Measurements from ENCODE around the gene DTX1. TPM values are rescaled to one million over a fixed set of nuclear protein-coding genes. Genes with fewer than 3 reads are reported as not detected.

Gene DTX1
- polyA plus RNA-seq, 1 experiment = 0.05 TPM

DNA sequence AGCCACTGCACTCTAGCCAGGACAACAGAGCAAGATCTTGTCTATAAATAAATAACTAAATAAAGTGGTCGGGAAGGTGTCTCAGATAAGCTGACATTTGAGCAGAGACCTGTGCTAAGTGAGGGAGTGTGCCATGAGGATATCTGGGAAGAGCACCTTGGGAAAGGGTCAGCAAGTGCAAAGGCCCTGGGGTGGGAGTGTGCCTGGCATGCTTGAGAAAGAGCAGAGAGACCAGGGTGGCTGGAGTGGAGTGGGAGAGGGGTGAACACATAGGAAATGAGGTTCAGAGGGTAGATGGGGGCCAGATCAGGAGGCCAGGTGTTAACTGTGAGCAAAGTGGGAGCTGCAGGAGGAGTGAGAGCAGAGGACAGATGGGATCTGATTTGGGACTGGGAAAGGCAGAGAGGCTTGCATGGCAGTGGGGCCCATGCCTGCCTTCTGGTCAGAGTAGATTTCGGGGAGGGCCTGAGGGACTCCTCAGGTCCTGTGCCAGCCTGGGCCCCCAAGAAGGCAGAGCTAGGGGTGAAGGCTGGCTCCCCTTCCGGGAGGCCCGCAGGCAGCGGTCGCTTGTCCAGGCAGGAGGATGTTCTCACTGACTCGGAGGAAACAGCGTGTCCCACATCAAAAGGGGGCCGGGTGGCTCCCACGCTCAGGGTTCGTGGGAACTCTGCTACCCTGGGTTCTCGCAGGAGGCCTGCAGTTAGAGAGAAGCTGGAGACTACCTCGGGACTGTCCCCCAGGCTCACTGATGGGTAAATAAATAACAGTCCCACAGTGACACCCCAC, 32.6 kb downstream of the DTX1 start:
- ChIA-PET CTCF (no interaction called here), POLR2A (no interaction called here)
- Histone ChIP-seq H3K4me3 (ENCODE audit: low read depth, low read length) (no peak overlapping the region), H3K27me3 (ENCODE audit: control insufficient read depth, insufficient read depth, low read length) (peaks cover 16% of the 10 kb centered on the region), H3K9me3 (ENCODE audit: control insufficient read depth, insufficient read depth, low read length) (no peaks in the 10 kb centered on the region; the same call in 1 of the 2 replicates), H3K27ac (ENCODE audit: low read depth, low read length) (no peak overlapping the region)
- no peak for DNase-seq (ENCODE audit: low read depth, low spot score)
- TF ChIP-seq, protein P1, sequence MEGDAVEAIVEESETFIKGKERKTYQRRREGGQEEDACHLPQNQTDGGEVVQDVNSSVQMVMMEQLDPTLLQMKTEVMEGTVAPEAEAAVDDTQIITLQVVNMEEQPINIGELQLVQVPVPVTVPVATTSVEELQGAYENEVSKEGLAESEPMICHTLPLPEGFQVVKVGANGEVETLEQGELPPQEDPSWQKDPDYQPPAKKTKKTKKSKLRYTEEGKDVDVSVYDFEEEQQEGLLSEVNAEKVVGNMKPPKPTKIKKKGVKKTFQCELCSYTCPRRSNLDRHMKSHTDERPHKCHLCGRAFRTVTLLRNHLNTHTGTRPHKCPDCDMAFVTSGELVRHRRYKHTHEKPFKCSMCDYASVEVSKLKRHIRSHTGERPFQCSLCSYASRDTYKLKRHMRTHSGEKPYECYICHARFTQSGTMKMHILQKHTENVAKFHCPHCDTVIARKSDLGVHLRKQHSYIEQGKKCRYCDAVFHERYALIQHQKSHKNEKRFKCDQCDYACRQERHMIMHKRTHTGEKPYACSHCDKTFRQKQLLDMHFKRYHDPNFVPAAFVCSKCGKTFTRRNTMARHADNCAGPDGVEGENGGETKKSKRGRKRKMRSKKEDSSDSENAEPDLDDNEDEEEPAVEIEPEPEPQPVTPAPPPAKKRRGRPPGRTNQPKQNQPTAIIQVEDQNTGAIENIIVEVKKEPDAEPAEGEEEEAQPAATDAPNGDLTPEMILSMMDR (IDR thresholded peaks at IDR 0.05; ENCODE audit: low read depth, low read length) = no peak

DNA sequence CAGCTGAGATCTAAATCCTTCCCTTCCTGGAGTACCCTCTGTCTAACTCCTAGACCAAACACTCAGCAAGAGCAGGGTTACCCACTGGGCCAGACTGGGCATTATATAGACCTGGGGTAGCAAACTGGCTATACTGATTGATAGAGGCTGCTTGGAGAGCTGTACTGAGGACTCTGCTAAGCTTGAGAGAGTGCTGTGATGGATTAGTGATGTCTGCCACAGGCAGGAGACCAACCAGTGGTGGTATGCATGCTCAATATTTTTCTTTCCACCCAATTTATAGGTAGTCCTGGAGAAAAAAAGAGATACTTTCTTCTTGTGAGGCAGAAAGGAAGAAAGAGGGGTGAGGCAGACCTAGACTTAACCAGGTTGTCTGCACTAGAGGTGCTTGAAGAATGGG, 33.3 kb downstream of the DTX1 start:
- TF ChIP-seq, protein P1 (IDR thresholded peaks at IDR 0.05; ENCODE audit: low read depth, low read length) = no peak
- ChIA-PET POLR2A (no interaction called here), CTCF (interaction anchor here (0.6 kb wide), 1 partner anchor 107 kb away, joined by 4 read pairs; no protein-coding TSS in a partner anchor)
- no peaks in the 10 kb centered on the region; the same call in 1 of the 2 replicates for H3K9me3 ChIP-seq (ENCODE audit: control insufficient read depth, insufficient read depth, low read length)
- peaks cover 16% of the 10 kb centered on the region for H3K27me3 ChIP-seq (ENCODE audit: control insufficient read depth, insufficient read depth, low read length)
- no peak overlapping the region for H3K4me3 ChIP-seq (ENCODE audit: low read depth, low read length)
- no peak overlapping the region for H3K27ac ChIP-seq (ENCODE audit: low read depth, low read length)
- DNase-seq (ENCODE audit: low read depth, low spot score) = no peak

DNA sequence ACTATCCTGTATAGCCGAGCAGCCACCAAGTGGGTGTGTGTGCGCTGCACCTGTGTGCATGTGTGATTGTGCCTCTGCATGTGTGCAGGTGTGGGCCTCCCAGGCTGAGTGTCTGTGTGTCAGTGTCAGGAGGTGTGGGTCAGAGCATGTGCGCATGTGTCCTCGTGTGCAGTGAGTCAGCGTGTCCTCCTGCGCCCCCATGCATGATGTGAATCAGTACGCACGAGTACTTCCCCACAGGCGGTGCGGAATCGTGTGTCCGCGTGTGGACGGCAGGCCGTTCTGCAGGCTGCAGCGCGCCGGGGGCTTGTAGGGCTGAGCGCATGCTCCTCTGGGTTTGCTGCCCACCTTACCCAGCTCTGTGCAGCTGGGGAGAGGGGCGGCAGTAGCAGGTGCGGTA, 34.2 kb downstream of the DTX1 start:
- Histone ChIP-seq H3K27me3 (ENCODE audit: control insufficient read depth, insufficient read depth, low read length) (peaks cover 16% of the 10 kb centered on the region), H3K27ac (ENCODE audit: low read depth, low read length) (no peak overlapping the region), H3K9me3 (ENCODE audit: control insufficient read depth, insufficient read depth, low read length) (no peaks in the 10 kb centered on the region; the same call in 1 of the 2 replicates), H3K4me3 (ENCODE audit: low read depth, low read length) (no peak overlapping the region)
- DNase-seq (ENCODE audit: low read depth, low spot score) = no peak
- ChIA-PET CTCF (no interaction called here), POLR2A (no interaction called here)
- TF ChIP-seq, protein P1 (IDR thresholded peaks at IDR 0.05; ENCODE audit: low read depth, low read length) = no peak

DNA sequence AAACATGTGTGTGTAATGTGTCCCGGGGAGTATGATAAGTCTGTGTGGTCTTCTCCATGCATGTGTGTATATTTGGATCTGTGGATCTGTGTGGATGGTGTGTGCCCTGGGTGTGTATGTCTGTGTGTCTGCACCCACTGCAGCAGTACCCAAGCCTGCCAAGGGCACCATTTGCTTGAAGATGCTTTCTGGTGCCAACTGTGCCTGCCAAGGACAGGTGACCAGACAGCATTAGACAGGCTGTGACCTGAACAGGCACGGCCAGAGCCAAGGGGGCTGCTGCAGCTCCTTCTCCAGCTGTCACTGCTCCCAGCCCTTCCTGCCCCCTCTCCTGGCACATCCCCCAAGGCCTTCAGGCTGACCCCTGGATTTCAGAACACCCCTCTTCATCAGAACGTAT, 35.0 kb downstream of the DTX1 start:
- H3K27me3 ChIP-seq (ENCODE audit: control insufficient read depth, insufficient read depth, low read length) = peaks cover 16% of the 10 kb centered on the region
- CTCF ChIA-PET = no interaction called here
- TF ChIP-seq, protein P1 (IDR thresholded peaks at IDR 0.05; ENCODE audit: low read depth, low read length) = no peak

DNA sequence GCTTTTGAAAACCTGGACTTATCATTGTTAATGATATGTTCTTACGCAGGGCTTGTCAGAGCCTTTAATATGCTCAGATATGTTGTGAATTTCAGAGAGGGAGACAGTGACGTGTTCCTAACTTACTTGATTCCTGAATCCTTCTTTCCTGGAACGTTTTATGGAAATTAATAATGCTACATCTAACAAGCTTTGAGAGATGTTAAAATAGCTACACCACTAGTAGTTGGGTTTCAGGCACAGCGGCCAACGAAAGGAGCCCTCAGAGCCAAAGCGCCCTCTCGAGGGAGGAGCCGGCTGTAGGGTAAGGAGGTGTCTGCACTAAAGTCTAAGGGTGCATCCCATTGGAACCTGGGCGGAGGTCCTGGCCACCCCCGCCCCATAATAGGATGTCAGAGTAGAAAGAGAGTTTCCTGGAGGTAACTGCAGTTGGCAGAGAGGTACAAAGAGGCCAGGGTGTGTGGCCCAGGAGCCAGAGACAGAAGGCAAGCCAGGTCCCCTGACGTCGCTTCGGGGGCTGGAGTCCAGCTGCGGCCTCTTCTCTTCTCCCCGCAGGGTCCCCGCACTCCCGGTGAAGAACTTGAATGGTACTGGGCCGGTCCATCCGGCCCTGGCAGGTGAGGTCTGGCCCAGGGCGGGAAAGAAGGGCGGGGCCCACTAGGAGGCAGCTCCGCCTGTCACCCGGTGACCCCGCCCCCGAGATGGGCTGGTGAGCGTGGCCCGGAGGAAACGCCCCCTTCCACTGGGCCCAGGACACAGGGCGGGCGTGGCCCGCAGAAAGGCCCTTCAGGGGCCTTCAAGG, 36.3 kb downstream of the DTX1 start:
- DNase-seq (ENCODE audit: low read depth, low spot score) = no peak
- ChIA-PET POLR2A (no interaction called here), CTCF (no interaction called here)

More for the DNA sequence above, 35.0 kb downstream of the DTX1 start:
- Histone ChIP-seq H3K4me3 (ENCODE audit: low read depth, low read length) (no peak overlapping the region), H3K9me3 (ENCODE audit: control insufficient read depth, insufficient read depth, low read length) (no peaks in the 10 kb centered on the region; the same call in 1 of the 2 replicates), H3K27ac (ENCODE audit: low read depth, low read length) (no peak overlapping the region)
- POLR2A ChIA-PET = no interaction called here
- no peak for DNase-seq (ENCODE audit: low read depth, low spot score)

More for the DNA sequence above, 36.3 kb downstream of the DTX1 start:
- H3K27me3 ChIP-seq (ENCODE audit: control insufficient read depth, insufficient read depth, low read length) = peaks cover 13% of the 10 kb centered on the region
- H3K9me3 ChIP-seq (ENCODE audit: control insufficient read depth, insufficient read depth, low read length) = no peaks in the 10 kb centered on the region; the same call in 1 of the 2 replicates
- no peak overlapping the region for H3K27ac ChIP-seq (ENCODE audit: low read depth, low read length)
- TF ChIP-seq, protein P1 (IDR thresholded peaks at IDR 0.05; ENCODE audit: low read depth, low read length) = no peak
- H3K4me3 ChIP-seq (ENCODE audit: low read depth, low read length) = no peak overlapping the region
